Activated T-cell treated with anti-CD3 and anti-CD28 coated beads, Interleukin-2, amount 50 U/mL, for 4 hours (primary cell): ENCODE data around the gene TM2D3. TPM values are rescaled to one million over a fixed set of nuclear protein-coding genes. Genes with fewer than 3 reads are reported as not detected.
"Not testable (repeated sequence)": the region's sequence is repeated elsewhere in the genome, so short reads cannot be mapped to it uniquely, and the experiment has no call there.

Experiments used
- ATAC-seq, 2 donors: fragments of 200-7000 bp; cut with Tn5 transposase; one replicate each; pipeline ENCODE4 v1.10.0; 2021
- DNase-seq: peaks from one replicate; pipeline ENCODE4 v3.0.0-alpha.2; 2020
- H3K27me3 Mint-ChIP-seq: one replicate; pipeline ENCODE4 v1.8.0; 2021; ENCODE audit warnings: low read depth, mixed read lengths
- H3K36me3 Mint-ChIP-seq: one replicate; pipeline ENCODE4 v1.8.0; 2022; ENCODE audit warnings: mixed read lengths; ENCODE audit not compliant: insufficient read depth
- H3K4me1 Mint-ChIP-seq: one replicate; pipeline ENCODE4 v1.8.0; 2021; ENCODE audit warnings: low read depth, mixed read lengths
- H3K4me3 Mint-ChIP-seq: one replicate; pipeline ENCODE4 v1.8.0; 2021; ENCODE audit warnings: mild to moderate bottlenecking, moderate library complexity, mixed read lengths
- H3K9me3 Mint-ChIP-seq: one replicate; pipeline ENCODE4 v1.8.0; 2021; ENCODE audit warnings: mixed read lengths
- total RNA-seq, 3 donors: library from RNA; stranded (reverse); gene quantifications; one replicate each; pipeline ENCODE4 v1.2.1, GENCODE V29; 2021

The TM2D3 gene
- total RNA-seq, 3 donors from 2014 or later, result 75.5 to 89.8 (median 81.7) TPM

DNA sequence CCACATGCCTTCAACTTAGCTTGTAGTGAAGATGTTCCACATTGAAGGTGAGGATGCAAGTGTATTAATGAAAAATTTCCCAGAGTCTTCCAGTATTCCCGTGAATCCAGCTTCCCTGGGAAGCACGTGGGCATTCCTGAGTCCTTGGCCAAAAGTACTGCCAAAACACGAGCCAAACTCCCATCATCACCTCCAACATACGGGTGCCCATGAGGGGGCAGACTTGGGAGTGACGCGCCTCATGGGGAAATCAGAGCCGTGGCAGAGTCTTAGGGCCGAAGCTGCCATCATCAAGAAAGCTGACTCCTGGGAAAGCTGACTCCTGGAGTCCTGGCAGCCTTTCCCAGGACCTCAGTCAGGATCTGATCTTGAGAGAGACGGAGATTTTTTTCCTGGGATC is 20.1 kb upstream of the TM2D3 start:
- no peaks in the 10 kb centered on the region for H3K9me3 Mint-ChIP-seq
- no peaks in the 10 kb centered on the region for H3K27me3 Mint-ChIP-seq
- DNase-seq, result no peak
- H3K4me3 Mint-ChIP-seq, result no peak overlapping the region
- H3K36me3 Mint-ChIP-seq, result peaks cover 54% of the 10 kb centered on the region
- peaks cover 4% of the 10 kb centered on the region for H3K4me1 Mint-ChIP-seq
- no peak for ATAC-seq

DNA sequence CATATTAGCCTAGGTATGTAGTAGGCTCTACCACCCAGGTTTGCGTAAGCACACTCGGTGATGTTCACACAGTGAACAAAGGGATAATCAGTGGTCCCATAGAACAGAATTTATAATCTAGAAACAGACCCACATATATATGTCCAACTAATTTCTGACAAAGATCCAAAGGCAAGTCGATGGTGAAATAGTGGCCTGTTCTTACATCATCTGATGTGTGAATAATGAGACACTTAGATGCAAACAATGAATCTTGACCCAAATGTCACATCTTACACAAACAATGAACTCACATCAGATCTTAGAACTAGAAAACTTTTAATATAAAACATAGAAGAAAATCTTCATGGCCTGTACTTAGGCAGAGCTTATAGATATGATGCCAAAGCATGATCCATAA is 17.6 kb upstream of the TM2D3 start:
- ATAC-seq, result no peak
- Mint-ChIP-seq H3K36me3 (peaks cover 45% of the 10 kb centered on the region), H3K27me3 (no peaks in the 10 kb centered on the region), H3K9me3 (no peaks in the 10 kb centered on the region), H3K4me3 (no peak overlapping the region), H3K4me1 (peaks cover 3% of the 10 kb centered on the region)
- no peak for DNase-seq

DNA sequence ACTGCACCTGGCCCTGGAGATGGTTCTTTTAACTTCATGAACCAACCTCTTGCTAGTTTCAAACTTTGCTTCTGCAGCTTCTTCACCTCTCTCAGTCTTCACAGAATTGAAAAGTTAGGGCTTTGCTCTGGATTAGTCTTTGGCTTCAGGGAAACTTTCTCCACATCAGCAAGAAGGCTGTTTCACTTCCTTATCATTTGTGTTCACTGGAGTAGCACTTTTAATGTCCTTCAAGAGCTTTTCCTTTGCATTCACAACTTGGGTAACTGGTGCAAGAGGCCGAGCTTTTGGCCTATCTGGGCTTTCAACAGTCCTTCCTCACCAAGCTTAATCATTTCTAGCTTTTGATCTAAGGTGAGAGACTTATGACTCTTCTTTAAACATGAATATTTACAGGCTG is 15.7 kb upstream of the TM2D3 start:
- H3K4me3 Mint-ChIP-seq, result no peak overlapping the region
- DNase-seq (no peak), ATAC-seq (no peak)
- H3K4me1 Mint-ChIP-seq, result peaks cover 5% of the 10 kb centered on the region
- H3K9me3 Mint-ChIP-seq, result no peaks in the 10 kb centered on the region
- peaks cover 36% of the 10 kb centered on the region for H3K36me3 Mint-ChIP-seq
- H3K27me3 Mint-ChIP-seq, result no peaks in the 10 kb centered on the region

DNA sequence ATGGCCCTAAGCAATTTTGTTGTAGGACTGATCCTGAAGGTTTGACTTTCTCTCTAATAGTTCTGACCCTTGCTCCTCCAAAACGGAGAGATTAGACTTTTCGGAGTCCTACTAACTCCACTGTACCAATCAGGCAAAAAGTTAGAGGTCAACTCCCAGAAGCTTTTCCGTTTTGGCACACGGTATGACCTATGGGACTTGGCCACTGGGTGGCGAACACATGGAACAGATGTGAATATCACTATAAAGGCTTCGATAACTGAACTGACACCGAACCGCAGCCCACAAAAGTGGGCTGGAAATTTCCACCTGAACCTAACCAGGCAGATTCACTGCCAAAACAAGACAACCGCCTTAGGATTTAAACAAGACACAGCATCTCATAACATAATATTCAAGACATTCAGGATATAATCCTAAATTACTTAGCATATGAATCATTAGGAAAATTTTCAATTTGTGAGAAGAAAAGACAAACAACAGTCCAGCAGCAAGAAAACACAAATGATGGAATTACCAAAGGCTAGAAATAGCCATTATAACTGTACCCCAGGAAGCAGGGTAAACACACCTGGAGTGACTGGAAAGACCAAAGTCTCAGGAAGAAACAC is 12.2 kb upstream of the TM2D3 start:
- Mint-ChIP-seq H3K27me3 (no peaks in the 10 kb centered on the region), H3K9me3 (no peaks in the 10 kb centered on the region), H3K4me1 (peaks cover 5% of the 10 kb centered on the region), H3K36me3 (peaks cover 21% of the 10 kb centered on the region), H3K4me3 (no peak overlapping the region)
- no peak for DNase-seq
- no peak for ATAC-seq

DNA sequence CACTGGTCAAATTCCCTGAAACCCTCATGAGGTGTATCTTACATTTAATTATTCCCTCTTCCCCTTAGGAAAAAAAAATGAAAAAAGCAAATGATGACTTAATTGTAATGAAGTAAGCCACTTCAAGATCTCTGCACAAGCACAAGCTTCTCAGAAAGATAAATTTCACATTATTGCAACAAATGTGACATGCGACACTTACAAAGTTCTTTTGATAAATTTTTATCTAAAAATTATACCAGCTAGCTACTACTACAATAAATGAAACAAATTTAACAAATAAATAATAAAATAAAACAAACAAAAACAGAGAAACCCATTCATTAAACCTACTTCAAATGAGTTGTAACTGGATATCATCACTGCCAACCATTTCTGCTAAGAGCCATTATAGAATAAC is 10.0 kb upstream of the TM2D3 start:
- H3K4me1 Mint-ChIP-seq, result peaks cover 5% of the 10 kb centered on the region
- ATAC-seq (no peak), DNase-seq (no peak)
- no peak overlapping the region for H3K4me3 Mint-ChIP-seq
- peaks cover 14% of the 10 kb centered on the region for H3K36me3 Mint-ChIP-seq
- H3K9me3 Mint-ChIP-seq, result no peaks in the 10 kb centered on the region
- no peaks in the 10 kb centered on the region for H3K27me3 Mint-ChIP-seq

DNA sequence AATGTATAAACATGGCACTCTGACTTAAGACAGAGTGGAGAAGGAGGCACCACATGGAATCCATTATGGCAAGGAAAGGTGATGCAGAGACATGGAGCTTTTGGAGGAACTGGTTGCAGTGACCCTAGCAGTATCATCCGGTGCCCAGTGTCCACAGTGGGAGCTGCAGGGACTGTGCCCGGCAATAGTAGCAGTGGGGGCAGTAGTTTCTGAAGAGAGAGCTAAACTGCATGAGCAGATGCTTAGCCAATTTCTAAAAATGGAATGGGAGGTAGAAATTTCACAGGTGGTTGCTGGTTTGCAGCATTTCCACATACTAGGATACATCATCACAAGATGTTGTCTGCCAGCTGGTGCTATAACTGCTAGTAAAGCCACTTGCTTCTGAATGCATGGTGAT is 7.8 kb upstream of the TM2D3 start:
- Mint-ChIP-seq H3K36me3 (peaks cover 14% of the 10 kb centered on the region), H3K9me3 (no peaks in the 10 kb centered on the region), H3K4me1 (peaks cover 4% of the 10 kb centered on the region), H3K4me3 (no peak overlapping the region), H3K27me3 (no peaks in the 10 kb centered on the region)
- ATAC-seq (no peak), DNase-seq (no peak)

DNA sequence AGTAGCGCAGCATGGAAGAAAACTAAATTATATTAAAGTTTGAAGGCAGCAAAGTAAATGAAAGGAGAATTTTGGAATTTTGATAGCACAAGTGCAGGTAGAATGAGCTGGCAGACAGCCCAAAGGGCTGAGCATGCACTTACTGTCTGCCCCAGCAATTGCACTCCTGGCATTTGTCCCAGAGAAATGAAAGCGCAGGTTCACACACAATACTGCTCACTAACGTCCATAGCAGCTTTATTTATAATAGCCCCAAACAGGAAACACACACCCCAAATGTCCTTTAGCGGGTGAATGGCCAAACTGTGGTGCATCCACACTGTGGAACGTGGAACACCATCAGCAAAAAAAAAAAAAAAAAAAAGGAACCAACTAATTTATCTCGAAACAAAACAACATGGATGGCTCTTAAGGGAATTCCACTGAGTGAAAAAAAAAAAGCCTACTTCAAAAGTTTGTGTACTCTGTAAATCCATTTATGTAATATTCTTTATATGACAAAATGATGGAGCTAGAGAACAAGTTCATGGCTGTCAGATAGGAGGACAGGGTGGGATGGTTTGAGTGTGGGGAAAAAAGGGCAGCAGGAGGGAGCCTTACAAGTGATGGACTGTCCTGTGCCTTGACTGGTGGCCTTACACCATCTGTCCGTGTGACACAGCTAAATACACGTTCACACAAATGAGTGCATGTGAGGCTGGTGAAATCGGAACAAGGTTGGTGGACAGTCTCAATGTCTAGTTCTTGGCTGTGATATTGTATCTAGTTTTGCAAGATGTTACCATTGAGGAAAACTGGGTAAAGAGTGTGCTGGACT is 6.0 kb upstream of the TM2D3 start:
- Mint-ChIP-seq H3K4me3 (no peak overlapping the region), H3K27me3 (no peaks in the 10 kb centered on the region), H3K9me3 (no peaks in the 10 kb centered on the region), H3K36me3 (peaks cover 8% of the 10 kb centered on the region), H3K4me1 (peaks cover 9% of the 10 kb centered on the region)
- ATAC-seq, result no peak
- DNase-seq, result no peak

DNA sequence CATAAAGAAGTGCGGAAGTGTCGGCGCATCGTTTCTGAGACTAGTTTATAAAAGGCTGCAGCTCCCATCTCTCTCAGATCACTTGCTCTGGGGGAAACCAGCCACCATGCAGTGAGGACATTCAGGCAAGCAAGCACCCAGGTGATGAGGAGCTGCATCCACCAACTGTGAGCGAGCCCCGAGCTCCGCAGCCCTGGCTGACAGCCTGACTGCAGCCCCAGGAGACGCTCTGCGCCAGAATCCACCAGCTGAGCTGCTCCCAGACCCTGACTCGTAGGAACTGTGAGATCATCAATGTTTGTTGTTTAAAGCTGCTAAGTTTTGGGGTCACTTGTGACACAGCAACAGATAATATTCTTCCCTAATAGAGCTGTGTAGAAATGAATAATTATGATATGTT is 5.0 kb upstream of the TM2D3 start:
- no peaks in the 10 kb centered on the region for H3K27me3 Mint-ChIP-seq
- no peak overlapping the region for H3K4me3 Mint-ChIP-seq
- peaks cover 8% of the 10 kb centered on the region for H3K36me3 Mint-ChIP-seq
- no peaks in the 10 kb centered on the region for H3K9me3 Mint-ChIP-seq
- ATAC-seq (no peak), DNase-seq (no peak)
- peaks cover 11% of the 10 kb centered on the region for H3K4me1 Mint-ChIP-seq

DNA sequence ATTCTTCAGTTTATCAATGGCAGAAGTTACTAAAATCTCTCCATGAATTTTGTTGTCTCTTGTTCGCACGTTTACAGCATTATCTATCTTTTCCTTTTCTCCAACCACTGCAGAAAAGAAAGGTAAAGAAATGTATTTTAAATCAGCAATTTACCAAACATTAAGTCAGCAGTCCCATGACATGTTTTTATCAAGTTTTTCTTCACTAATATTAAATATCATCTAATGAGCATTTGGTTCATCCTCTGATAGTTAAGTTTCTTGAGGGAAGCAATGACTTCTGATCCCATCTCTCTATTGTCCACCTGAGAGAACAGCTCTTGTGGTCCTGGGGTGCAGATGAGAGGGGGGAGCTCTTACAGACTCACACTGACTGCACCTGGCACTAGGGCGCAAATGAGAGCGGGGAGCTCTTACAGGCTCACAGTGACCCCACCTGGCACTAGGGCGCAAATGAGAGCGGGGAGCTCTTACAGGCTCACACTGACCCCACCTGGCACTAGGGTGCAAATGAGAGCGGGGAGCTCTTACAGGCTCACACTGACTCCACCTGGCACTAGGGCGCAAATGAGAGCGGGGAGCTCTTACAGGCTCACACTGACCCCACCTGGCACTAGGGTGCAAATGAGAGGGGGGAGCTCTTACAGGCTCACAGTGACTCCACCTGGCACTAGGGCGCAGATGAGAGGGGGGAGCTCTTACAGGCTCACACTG is 2.6 kb upstream of the TM2D3 start:
- peak overlapping the region; percentile 35 for H3K4me3 Mint-ChIP-seq
- DNase-seq, result peak; percentile 10
- ATAC-seq, H3K27me3 Mint-ChIP-seq, H3K36me3 Mint-ChIP-seq, H3K9me3 Mint-ChIP-seq: not testable (repeated sequence)
- peaks cover 25% of the 10 kb centered on the region for H3K4me1 Mint-ChIP-seq

DNA sequence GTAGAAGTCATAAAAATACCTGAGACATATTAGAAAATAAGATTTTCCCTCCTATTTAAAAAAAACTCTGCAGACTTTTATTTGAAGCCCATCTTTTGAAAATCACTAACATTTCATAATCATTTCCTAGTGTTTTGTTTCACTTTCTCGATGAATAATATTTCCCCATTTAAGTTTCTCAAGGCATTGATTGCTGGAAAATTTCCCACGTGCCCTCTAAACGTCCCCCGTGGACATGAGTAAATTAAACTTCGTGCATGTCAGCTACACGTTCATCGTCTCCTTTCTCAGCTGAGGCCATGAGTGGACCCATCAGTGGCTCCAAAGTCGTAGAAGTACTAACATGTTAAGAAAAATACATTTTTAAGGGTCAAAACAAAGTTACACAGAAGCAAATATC is 2.0 kb upstream of the TM2D3 start:
- H3K4me1 Mint-ChIP-seq, result peaks cover 31% of the 10 kb centered on the region
- DNase-seq (no peak), ATAC-seq (no peak)
- peak overlapping the region; percentile 35 for H3K4me3 Mint-ChIP-seq
- H3K36me3 Mint-ChIP-seq, result peaks cover 5% of the 10 kb centered on the region
- H3K9me3 Mint-ChIP-seq, result no peaks in the 10 kb centered on the region
- H3K27me3 Mint-ChIP-seq, result no peaks in the 10 kb centered on the region

DNA sequence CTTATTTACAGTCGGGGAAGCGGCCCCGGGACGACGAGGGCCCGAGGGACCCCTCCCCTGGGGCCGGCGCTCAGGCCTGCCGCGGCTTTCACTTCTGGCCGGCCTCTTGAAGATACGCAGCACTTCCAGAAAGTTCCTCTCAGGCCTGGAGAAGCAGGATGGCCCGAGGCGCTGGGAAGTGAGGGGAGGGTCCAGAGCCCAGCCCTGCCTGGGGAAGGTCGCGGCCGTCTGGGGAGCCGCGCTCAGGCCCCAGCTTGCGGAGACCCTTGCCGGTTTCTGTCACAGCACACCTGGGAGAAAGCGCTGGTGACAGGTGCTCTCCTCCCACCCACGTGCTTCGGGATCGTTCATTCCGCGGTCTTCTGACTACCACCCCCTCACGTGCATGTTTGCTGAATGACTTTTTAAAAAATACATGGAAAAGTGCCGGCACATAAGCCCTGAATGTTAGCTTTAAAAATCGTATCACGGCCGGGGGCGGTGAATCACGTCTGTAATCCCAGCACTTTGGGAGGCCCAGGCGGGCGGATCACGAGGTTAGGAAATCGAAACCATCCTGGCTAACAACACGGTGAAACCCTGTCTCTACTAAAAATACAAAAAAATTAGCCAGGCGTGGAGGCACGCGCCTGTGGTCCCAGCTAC is 727 bp upstream of the TM2D3 start:
- H3K4me1 Mint-ChIP-seq, result peaks cover 40% of the 10 kb centered on the region
- H3K9me3 Mint-ChIP-seq, result no peaks in the 10 kb centered on the region
- ATAC-seq (no peak), DNase-seq (peak; percentile 23)
- peak overlapping the region; percentile 92 for H3K4me3 Mint-ChIP-seq
- no peaks in the 10 kb centered on the region for H3K27me3 Mint-ChIP-seq
- peaks cover 7% of the 10 kb centered on the region for H3K36me3 Mint-ChIP-seq

DNA sequence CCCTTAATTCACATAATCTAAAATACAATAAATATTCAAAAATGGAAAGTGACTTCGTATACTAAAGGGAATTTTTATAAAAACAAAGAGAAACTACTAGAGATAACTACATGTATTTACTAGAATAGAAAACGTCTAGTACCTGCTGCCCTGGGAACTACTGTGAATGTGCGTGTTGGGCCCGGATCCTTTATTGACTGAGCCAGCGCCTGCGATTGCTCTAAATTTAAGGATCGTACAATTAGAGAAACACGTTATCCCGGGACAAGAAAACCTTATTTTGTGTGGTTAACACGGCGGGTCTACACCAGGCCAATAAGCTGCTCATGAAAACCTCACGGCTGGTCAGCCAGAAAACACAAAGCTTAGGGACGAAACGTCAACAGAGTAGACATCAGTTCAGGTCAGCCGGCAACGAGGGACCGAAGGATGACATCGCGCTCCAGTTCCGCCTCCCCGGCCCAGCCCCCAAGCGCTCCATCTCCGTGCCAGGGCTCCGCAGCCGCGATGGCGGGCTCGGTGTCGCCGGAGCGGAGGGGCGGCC is 555 bp downstream of the TM2D3 start:
- DNase-seq, result no peak

DNA sequence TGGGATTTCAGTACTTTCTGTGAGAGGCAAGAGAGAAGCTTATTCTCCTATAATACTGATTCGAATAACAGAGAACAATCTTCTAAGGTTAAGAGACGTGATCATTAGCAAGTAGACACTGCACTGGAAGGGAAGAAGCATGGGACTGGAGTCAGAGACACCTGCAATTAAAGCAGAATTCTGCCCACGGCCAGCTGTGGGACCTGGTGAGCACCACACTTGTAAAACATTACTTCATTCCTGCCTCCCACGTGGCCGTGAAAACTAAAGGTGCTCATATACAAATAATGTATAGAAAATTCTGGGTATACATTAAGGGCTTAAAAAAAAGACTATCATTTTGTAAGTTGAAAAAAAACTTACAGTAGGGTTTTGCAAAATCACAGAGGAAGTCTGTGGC is 2.0 kb downstream of the TM2D3 start:
- H3K36me3 Mint-ChIP-seq, result peaks cover 16% of the 10 kb centered on the region
- no peak for ATAC-seq
- peaks cover 46% of the 10 kb centered on the region for H3K4me1 Mint-ChIP-seq
- no peaks in the 10 kb centered on the region for H3K27me3 Mint-ChIP-seq
- no peak for DNase-seq
- peak overlapping the region; percentile 92 for H3K4me3 Mint-ChIP-seq
- no peaks in the 10 kb centered on the region for H3K9me3 Mint-ChIP-seq

More for the DNA sequence above, 555 bp downstream of the TM2D3 start:
- Mint-ChIP-seq H3K4me3 (peak overlapping the region; percentile 92), H3K36me3 (peaks cover 7% of the 10 kb centered on the region), H3K9me3 (no peaks in the 10 kb centered on the region), H3K27me3 (no peaks in the 10 kb centered on the region), H3K4me1 (peaks cover 40% of the 10 kb centered on the region)
- peak; percentile 53 to 59 for ATAC-seq

DNA sequence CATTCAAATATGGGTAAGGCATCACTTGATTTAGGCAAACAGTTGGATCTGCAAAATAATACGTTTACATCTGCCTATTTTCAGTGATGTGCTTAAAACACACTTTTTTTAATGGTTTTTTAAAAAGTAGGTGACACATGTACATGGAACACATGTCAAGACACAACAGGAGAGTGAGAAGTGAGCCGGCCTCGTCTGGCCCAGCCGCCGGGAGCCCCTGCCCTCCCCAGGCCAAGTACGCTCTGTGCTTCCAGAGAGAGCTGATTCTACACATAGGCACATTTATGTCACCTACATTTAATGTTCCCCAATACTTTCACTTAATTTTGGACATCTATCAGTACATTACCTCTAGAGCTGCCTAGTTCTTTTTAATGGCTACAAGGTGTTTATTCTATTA is 3.8 kb downstream of the TM2D3 start:
- no peak for ATAC-seq
- peaks cover 38% of the 10 kb centered on the region for H3K4me1 Mint-ChIP-seq
- peaks cover 26% of the 10 kb centered on the region for H3K36me3 Mint-ChIP-seq
- no peak for DNase-seq
- H3K9me3 Mint-ChIP-seq, result no peaks in the 10 kb centered on the region
- no peak overlapping the region for H3K4me3 Mint-ChIP-seq
- no peaks in the 10 kb centered on the region for H3K27me3 Mint-ChIP-seq
